Hematopoietic multipotent progenitor cell treated with erythropoietin and hydrocortisone succinate and interleukin-3 and kit ligand, for 6 days (in vitro differentiated cells): ENCODE measurements around the gene NUDT19.
"Not testable (repeated sequence)": the region's sequence is repeated elsewhere in the genome, so short reads cannot be mapped to it uniquely, and the experiment has no call there.

Experiments used
- DNase-seq: peaks from one replicate; pipeline ENCODE4 v3.0.0-alpha.2; 2015

The NUDT19 gene

DNA sequence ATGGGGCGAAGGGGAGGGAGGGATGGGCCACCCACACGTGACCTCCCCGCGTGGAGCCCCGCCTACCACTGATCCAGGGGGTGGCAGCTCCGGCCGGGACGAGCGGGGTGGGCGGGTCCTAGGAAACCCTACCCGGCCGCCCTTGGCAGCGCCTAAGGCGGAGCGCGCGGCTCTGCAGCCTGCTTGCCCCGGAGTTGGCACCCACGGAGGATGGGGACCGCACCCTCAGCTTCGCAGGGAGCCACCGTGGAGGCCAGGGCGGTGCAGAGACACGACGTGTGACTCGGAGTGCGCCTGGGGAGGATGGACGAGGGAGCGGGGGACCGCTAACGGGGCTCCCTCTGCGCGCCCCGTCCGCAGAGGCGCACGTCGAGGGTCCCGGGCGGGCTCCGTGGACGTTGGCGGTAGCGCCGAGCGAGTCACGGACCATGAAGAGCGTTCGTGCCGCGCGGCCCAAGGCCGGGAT, 15.9 kb upstream of the NUDT19 start, which contains the start of gene RGS9BP:
Gene RGS9BP, plus strand, starts transcription at position 129 of the 466 bp plus-strand sequence. CDS start 416 bp downstream, outside the sequence.
- DNase-seq: peak; percentile 92

DNA sequence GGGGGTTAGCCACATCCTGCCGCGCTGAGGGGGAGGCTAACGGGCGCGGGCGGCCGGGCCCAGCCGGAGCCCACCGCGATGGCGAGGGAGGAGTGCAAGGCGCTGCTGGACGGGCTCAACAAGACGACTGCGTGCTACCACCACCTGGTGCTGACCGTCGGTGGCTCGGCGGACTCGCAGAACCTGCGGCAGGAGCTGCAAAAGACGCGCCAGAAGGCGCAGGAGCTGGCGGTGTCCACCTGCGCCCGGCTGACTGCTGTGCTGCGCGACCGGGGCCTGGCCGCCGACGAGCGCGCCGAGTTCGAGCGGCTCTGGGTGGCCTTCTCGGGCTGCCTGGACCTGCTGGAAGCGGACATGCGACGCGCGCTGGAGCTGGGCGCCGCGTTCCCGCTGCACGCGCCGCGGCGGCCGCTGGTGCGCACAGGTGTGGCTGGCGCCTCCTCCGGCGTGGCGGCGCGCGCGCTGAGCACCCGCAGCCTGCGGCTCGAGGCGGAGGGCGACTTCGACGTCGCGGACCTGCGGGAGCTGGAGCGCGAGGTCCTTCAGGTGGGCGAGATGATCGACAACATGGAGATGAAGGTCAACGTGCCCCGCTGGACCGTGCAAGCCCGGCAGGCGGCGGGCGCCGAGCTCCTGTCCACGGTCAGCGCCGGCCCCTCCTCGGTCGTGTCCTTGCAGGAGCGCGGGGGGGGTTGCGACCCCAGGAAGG, 15.3 kb upstream of the NUDT19 start:
- DNase-seq: no peak

DNA sequence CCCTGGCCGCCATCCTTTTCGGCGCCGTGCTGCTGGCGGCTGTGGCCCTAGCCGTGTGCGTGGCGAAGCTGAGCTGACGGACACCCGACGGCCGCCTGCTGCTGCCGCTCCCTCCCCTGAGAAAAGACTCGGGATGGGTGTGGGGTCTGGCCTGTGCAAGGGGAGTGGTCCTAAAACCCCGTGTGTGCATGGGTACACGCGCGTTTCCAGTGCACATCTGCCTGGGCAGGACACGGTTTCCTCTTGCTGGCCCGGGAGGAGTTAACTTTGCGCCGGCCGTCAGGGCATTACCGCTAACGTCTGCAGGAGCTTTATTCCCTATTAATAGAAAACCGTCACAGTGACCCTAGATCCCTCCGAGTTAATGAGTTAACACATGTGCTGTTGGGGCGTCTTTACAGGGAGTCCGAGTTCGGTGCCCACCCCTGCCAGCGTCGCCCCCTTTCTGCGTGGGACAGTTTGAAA, 14.7 kb upstream of the NUDT19 start:
- DNase-seq: no peak

- peak; percentile 57 for DNase-seq
These were observed 14.0 kb upstream of the NUDT19 start for GRCh38 chr19:32677657-32678056.

DNA sequence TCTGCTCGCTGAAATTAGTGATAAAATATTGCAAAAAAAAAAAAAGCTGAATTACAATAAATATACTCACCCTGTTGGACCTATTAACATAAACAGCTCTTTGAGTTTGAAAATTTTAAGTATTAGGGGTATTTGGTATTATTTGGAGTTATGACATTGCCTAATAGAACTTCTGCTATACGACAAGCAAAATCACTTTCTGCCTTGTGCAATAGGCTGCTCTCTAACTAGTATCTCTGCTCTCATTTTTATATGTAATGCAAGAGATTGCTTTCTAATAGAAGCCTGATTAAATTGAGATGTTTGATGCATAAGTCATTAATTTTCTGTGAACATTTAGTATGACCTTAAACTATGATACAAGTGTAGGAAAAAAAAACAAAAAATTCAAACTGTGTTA, 10.6 kb upstream of the NUDT19 start:
- no peak for DNase-seq

GRCh38 chr19:32682317-32682716, 9.3 kb upstream of the NUDT19 start:
- DNase-seq: no peak

DNA sequence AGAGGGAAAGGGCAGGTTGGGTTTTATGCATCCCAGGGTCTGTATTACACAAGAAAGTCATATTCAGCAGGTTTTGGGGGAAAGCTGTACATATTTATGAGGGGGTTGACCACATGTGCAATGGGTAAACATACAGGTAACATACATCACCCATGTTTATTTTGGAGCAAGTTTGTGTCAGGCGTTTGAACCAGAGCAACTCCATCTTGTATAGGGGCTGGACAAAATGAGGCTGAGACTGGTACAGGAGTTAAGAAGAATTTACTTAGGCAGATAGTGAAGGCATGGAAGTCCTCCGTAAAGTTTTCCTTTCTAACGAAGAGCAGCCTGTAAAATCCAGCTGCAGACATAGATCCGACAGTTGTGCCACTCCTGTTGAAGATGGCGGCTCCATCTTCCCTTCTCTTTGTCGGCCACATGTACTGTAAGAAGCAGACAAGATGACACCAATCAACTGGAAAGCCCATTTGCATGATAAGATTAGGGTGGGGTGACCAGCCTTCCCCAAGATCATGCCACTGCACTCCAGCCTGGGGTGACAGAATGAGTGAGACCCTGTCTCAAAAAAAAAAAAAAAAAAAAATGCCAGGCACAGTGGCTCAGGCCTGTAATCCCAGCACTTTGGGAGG, 4.7 kb upstream of the NUDT19 start:
- DNase-seq: peak; percentile 56

DNA sequence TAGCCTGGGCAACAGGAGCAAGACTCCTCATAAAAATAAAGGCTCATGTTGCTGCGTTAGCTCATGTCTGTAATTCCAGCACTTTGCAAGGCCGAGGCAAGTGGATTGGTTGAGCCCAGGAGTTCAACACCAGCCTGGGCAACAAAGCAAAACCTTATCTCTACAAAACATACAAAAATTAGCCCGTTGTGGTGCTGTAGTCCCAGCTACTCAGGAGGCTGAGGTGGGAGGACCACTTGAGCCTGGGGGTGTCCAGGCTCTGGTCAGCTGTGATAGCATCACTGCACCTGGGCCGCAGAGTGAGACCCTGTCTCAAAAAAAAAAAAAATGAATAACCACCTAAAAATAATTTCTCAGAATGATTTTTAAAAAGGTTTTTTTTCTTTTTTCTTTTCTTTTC, 3.9 kb upstream of the NUDT19 start:
- DNase-seq: peak; percentile 73

- peak; percentile 47 for DNase-seq
These were observed 3.3 kb upstream of the NUDT19 start for GRCh38 chr19:32688311-32688710.

DNA sequence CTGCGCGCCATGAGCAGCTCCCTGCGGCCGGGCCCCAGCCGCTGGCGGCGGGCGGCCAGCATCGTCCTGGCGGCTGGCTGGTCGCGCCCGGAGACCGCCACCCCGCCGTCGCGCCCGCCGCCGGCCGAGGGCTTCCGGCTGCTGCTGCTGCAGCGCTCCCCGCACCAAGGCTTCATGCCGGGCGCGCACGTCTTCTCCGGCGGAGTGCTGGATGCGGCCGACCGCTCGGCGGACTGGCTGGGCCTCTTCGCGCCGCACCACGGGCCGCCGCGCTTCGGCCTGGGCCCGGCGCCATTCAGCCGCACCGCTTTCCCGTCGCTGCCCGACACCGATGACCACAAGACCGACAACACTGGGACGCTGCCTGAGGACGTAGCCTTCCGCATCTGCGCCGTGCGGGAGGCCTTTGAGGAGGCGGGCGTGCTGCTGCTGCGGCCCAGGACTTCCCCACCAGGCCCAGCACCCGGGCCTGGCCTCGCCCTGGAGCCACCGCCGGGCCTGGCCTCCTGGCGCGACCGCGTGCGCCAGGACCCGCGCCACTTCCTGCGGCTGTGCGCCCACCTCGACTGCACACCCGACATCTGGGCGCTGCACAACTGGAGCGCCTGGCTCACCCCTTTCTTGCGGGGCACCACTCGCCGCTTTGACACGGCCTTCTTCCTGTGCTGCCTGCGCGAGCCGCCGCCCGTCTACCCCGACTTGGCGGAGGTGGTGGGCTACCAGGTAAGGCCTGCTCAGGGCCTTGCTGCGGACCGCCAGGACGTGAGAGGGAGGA, 518 bp downstream of the NUDT19 start:
- DNase-seq: peak; percentile 70

- DNase-seq: peak; percentile 52
These were observed 1.1 kb downstream of the NUDT19 start for GRCh38 chr19:32692727-32693061.

- DNase-seq: peak; percentile 79
These were observed 1.8 kb downstream of the NUDT19 start for GRCh38 chr19:32693151-32694108.

DNA sequence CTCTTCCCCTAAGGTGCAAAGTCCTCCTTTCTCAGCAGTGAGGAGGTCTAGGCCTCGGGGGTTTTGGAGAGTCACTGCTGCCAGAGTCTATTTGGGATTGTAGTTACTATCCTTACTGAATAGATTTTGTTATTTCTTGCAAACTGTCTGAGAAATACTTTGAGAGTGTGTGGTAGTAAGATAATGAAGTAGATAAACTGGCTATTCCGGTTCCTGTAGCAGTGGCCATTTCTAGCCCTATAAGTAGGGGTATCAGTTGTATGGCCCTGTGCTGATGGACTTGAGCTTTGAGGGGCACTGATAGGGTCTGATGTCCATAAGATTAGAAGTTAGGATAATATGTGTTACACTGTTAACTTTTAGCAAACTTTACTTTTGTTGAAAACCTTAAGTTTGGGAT, 2.7 kb downstream of the NUDT19 start:
- not testable (repeated sequence) for DNase-seq

- DNase-seq: not testable (repeated sequence)
These were observed 3.2 kb downstream of the NUDT19 start for GRCh38 chr19:32694851-32695250.

GRCh38 chr19:32695506-32695905, 3.9 kb downstream of the NUDT19 start:
- peak; percentile 72 for DNase-seq

DNA sequence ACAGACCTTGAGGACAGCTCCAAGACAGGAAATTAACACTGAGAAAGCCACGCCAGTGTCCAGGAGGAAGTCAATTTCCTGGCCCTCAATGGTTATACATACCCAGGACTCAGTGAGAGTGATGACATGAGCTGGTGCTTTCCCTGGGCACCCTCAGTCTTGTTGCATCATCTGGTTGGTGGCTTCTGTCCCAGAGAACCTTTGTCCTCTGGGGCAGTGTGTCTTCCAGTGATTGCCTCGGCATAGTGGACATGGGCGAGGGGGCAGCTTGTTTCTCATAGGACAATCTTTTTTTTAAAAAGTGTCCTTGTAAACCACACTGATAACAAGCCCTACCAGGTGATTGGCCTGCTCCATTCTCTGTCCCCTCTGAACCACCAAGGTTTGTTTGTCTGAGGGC, 5.2 kb downstream of the NUDT19 start:
- DNase-seq: not testable (repeated sequence)

DNA sequence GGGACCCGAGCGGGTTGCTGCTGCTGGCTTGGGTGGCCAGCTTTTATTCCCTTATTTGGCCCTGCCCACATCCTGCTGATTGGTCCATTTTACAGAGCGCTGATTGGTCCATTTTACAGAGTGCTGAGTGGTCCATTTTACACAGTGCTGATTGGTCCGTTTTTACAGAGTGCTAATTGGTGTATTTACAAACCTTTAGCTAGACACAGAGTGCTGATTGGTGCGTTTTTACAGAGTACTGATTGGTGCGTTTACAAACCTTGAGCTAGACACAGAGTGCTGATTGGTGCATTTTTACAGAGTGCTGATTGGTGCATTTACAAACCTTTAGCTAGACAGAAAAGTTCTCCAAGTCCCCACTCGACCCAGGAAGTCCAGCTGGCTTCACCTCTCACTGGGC, 8.5 kb downstream of the NUDT19 start:
- DNase-seq: not testable (repeated sequence)

GRCh38 chr19:32702010-32702409, 10.4 kb downstream of the NUDT19 start:
- DNase-seq: no peak

GRCh38 chr19:32704006-32704405, 12.4 kb downstream of the NUDT19 start:
- DNase-seq: not testable (repeated sequence)

DNA sequence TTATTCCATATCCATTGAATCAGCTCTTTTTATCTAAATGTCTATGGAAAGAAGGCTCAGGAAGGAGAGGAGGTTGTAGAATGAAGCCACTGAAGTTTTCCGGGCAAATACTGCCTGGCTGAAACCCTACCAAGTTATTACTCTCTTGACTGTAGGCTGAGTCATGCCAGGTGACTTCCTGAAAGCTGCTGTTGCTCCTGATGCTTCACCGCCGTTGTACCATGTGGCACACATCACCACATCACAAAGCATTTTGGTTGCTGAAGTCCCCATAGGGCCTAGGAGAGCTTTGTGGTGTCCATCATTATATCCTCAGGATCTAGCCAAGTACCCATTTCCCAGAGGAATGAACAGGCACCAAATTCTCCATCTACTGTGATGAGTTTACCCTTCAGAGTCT, 16.8 kb downstream of the NUDT19 start:
- DNase-seq: peak; percentile 61

GRCh38 chr19:32709032-32709431, 17.4 kb downstream of the NUDT19 start:
- DNase-seq: peak; percentile 46

- no peak for DNase-seq
These were observed 20.1 kb downstream of the NUDT19 start for GRCh38 chr19:32711747-32712146.
